H9 (cell line): ENCODE measurements around the gene ZNF407. TPM values are rescaled to one million over a fixed set of nuclear protein-coding genes. Genes with fewer than 3 reads are reported as not detected.

Source experiments
- DNase-seq: peaks from one replicate; pipeline ENCODE4 v3.0.0-alpha.2; 2017
- H2AFZ ChIP-seq: one replicate; pipeline ENCODE4 v1.6.1; 2013; ENCODE audit warnings: mild to moderate bottlenecking, low read length, control low read depth, moderate library complexity
- H2AK5ac ChIP-seq: 2 replicates; pipeline ENCODE4 v1.6.1; 2013; ENCODE audit warnings: low read length, control low read depth, mixed read lengths; ENCODE audit not compliant: insufficient read length
- H2BK120ac ChIP-seq: one replicate; pipeline ENCODE4 v1.6.1; 2013; ENCODE audit warnings: low read depth, mild to moderate bottlenecking, low read length, control low read depth, inconsistent platforms; ENCODE audit not compliant: poor library complexity, severe bottlenecking
- H2BK12ac ChIP-seq: 2 replicates; pipeline ENCODE4 v1.6.1; 2013; ENCODE audit warnings: low read length, control low read depth, mixed read lengths, low read depth; ENCODE audit not compliant: insufficient read length
- H2BK15ac ChIP-seq: 2 replicates; pipeline ENCODE4 v1.6.1; 2013; ENCODE audit warnings: low read depth, low read length, control low read depth
- H2BK20ac ChIP-seq: one replicate; pipeline ENCODE4 v1.6.1; 2013; ENCODE audit warnings: low read depth, mild to moderate bottlenecking, low read length, control low read depth, inconsistent platforms; ENCODE audit not compliant: poor library complexity, severe bottlenecking
- H2BK5ac ChIP-seq: 2 replicates; pipeline ENCODE4 v1.6.1; 2013; ENCODE audit warnings: low read length, control low read depth, mixed read lengths; ENCODE audit not compliant: insufficient read length
- H3K14ac ChIP-seq: 2 replicates; pipeline ENCODE4 v1.6.1; 2013; ENCODE audit warnings: low read length, control low read depth; ENCODE audit not compliant: insufficient read depth
- H3K18ac ChIP-seq: 2 replicates; pipeline ENCODE4 v1.6.1; 2013; ENCODE audit warnings: low read depth, mild to moderate bottlenecking, mixed read lengths, low read length, control low read depth; ENCODE audit not compliant: insufficient read length
- H3K23ac ChIP-seq: 2 replicates; pipeline ENCODE4 v1.6.1; 2013; ENCODE audit warnings: low read length, control low read depth, mixed read lengths, low read depth; ENCODE audit not compliant: insufficient read length
- H3K23me2 ChIP-seq: 2 replicates; pipeline ENCODE4 v1.6.1; 2013; ENCODE audit warnings: low read depth, mild to moderate bottlenecking, mixed read lengths, low read length, control low read depth; ENCODE audit not compliant: insufficient read length, poor library complexity, severe bottlenecking
- H3K27ac ChIP-seq: 2 replicates; pipeline ENCODE4 v1.5.1; 2013; ENCODE audit warnings: low read length, control low read depth, mixed read lengths, low read depth; ENCODE audit not compliant: insufficient read length
- H3K27me3 ChIP-seq: 2 replicates; pipeline ENCODE4 v1.6.1; 2013; ENCODE audit warnings: low read length, control low read depth, inconsistent platforms; ENCODE audit not compliant: insufficient read depth
- H3K4ac ChIP-seq: 2 replicates; pipeline ENCODE4 v1.6.1; 2013; ENCODE audit warnings: low read depth, mild to moderate bottlenecking, control low read depth, inconsistent platforms, low read length, moderate library complexity
- H3K4me1 ChIP-seq: 2 replicates; pipeline ENCODE4 v1.6.1; 2013; ENCODE audit warnings: low read length, control low read depth, inconsistent platforms; ENCODE audit not compliant: insufficient read depth
- H3K4me2 ChIP-seq: 2 replicates; pipeline ENCODE4 v1.6.1; 2013; ENCODE audit warnings: low read length, control low read depth, mixed read lengths; ENCODE audit not compliant: insufficient read length, insufficient read depth
- H3K56ac ChIP-seq: 2 replicates; pipeline ENCODE4 v1.6.1; 2013; ENCODE audit warnings: low read depth, mild to moderate bottlenecking, mixed read lengths, low read length, control low read depth; ENCODE audit not compliant: insufficient read length
- H3K79me1 ChIP-seq: 2 replicates; pipeline ENCODE4 v1.6.1; 2013; ENCODE audit warnings: low read depth, mild to moderate bottlenecking, moderate library complexity, low read length, control low read depth, inconsistent platforms; ENCODE audit not compliant: insufficient read depth, poor library complexity, severe bottlenecking
- H3K79me2 ChIP-seq: 2 replicates; pipeline ENCODE4 v1.6.1; 2013; ENCODE audit warnings: low read length, control low read depth, inconsistent platforms; ENCODE audit not compliant: insufficient read depth
- H3K9ac ChIP-seq: 2 replicates; pipeline ENCODE4 v1.6.1; 2013; ENCODE audit warnings: low read length, control low read depth, mixed read lengths; ENCODE audit not compliant: insufficient read length; ENCODE audit errors: extremely low read depth
- H3K9me3 ChIP-seq: one replicate; pipeline ENCODE4 v1.6.1; 2013; ENCODE audit warnings: low read depth, low read length, inconsistent platforms; ENCODE audit not compliant: control insufficient read depth
- H3T11ph ChIP-seq: one replicate; pipeline ENCODE4 v1.6.1; 2013; ENCODE audit warnings: mild to moderate bottlenecking, low read length, control low read depth, inconsistent platforms
- H4K20me1 ChIP-seq: one replicate; pipeline ENCODE4 v1.6.1; 2013; ENCODE audit not compliant: control insufficient read depth, insufficient read length, insufficient read depth
- H4K5ac ChIP-seq: 2 replicates; pipeline ENCODE4 v1.6.1; 2013; ENCODE audit warnings: low read depth, mild to moderate bottlenecking, mixed read lengths, low read length, control low read depth; ENCODE audit not compliant: insufficient read length
- H4K8ac ChIP-seq: replicated peaks from 2 replicates; pipeline ENCODE4 v1.6.1; 2013; ENCODE audit warnings: low read length, control low read depth, mixed read lengths, low read depth; ENCODE audit not compliant: insufficient read length
- H4K91ac ChIP-seq: 2 replicates; pipeline ENCODE4 v1.6.1; 2013; ENCODE audit warnings: low read depth, mild to moderate bottlenecking, moderate library complexity, mixed read lengths, low read length, control low read depth; ENCODE audit not compliant: insufficient read length
- H3K27ac Mint-ChIP-seq, 3 experiments: 2 replicates in 2 of 3; 3 replicates in 1 of 3; pipeline ENCODE4 v1.8.0; 2020 to 2021; ENCODE audit warnings: mixed read lengths in 3 of 3, mild to moderate bottlenecking in 1 of 3, moderate library complexity in 1 of 3
- H3K27me3 Mint-ChIP-seq: 2 replicates; pipeline ENCODE4 v1.8.0; 2021; ENCODE audit warnings: low read depth, mild to moderate bottlenecking, moderate library complexity, mixed read lengths
- H3K36me3 Mint-ChIP-seq, 3 experiments: 2 replicates in 2 of 3; 3 replicates in 1 of 3; pipeline ENCODE4 v1.8.0; 2020 to 2021; ENCODE audit warnings: low read depth in 3 of 3, mixed read lengths in 3 of 3; ENCODE audit not compliant: insufficient read depth in 1 of 3
- H3K4me1 Mint-ChIP-seq, 2 experiments: 2 replicates each; pipeline ENCODE4 v1.8.0; 2020; ENCODE audit warnings: mixed read lengths in 2 of 2
- H3K4me3 Mint-ChIP-seq, 2 experiments: 2 replicates in 1 of 2; 3 replicates in 1 of 2; pipeline ENCODE4 v1.8.0; 2020 to 2021; ENCODE audit warnings: mild to moderate bottlenecking in 2 of 2, mixed read lengths in 2 of 2, moderate library complexity in 1 of 2
- H3K9me3 Mint-ChIP-seq, 2 experiments: 2 replicates in 1 of 2; 3 replicates in 1 of 2; pipeline ENCODE4 v1.8.0; 2020; ENCODE audit warnings: mild to moderate bottlenecking in 2 of 2, mixed read lengths in 2 of 2, moderate library complexity in 1 of 2
- WGBS: extraction: QIAGEN DNeasy Blood & Tissue Kit; methylation state at CpG from one replicate; pipeline ENCODE4 v1.1.7; 2013; ENCODE audit warnings: missing lambda C conversion rate, low lambda C conversion rate, mixed read lengths; ENCODE audit not compliant: insufficient read length; ENCODE audit errors: extremely low coverage; 5-methylcytosine and 5-hydroxymethylcytosine counted together
- total RNA-seq: library from RNA; stranded (reverse); gene quantifications from 2 replicates; pipeline ENCODE4 v1.2.1, GENCODE V29; 2021
- TF ChIP-seq, protein P1 (sequence below): fragments of 200-600 bp; sonication (generic); conservative IDR thresholded peaks from 3 replicates; pipeline ENCODE4 v1.8.0; 2021; ENCODE audit warnings: antibody characterized with exemption, mild to moderate bottlenecking

Gene ZNF407
- total RNA-seq, 1 experiment from 2014 or later = 8.7 TPM

DNA sequence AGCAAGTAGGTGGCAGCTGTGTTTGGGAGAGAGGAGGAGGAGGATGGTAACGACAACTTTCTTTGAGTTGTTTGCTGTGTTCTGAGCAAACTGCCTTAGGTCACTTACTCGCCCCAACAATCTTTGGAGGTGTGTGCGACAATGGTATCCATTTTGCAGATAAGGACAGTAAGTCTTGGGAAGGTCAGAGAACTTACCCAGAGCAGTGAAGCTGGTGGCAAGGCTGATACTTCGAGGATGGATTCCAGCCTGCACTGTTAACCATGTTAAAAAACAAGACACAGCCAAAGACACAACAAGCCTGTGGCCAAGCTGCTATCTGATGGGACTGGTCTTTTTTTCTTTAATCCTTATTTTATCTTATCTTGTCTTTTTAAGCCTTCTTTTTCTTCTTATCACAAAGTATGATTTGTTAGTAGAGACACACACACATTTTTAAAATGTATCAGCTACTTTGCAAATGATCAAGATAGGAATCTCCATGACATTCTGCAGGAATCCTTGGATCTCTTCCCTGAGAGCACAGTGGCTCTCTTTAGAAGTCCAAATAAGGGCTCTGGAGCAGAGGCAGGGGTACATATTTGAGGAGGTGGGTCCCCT is 35.4 kb upstream of the ZNF407 start:
- Mint-ChIP-seq H3K27me3 (no peaks in the 10 kb centered on the region; the same call in none of the 2 replicates), H3K9me3 (peaks cover 25 to 27% of the 10 kb centered on the region in 2 experiments), H3K4me3 (no peak overlapping the region), H3K27ac (no peak overlapping the region), H3K36me3 (peaks cover 8 to 15% (median 9%) of the 10 kb centered on the region in 3 experiments), H3K4me1 (no peaks in the 10 kb centered on the region)
- Histone ChIP-seq H3T11ph (no peak overlapping the region), H2AK5ac (no peak overlapping the region), H4K91ac (no peak overlapping the region), H4K5ac (no peak overlapping the region), H3K14ac (no peak overlapping the region), H3K18ac (no peak overlapping the region), H3K27me3 (no peaks in the 10 kb centered on the region), H2BK5ac (no peak overlapping the region), H3K4me1 (no peaks in the 10 kb centered on the region), H3K4me2 (no peak overlapping the region), H2AFZ (no peak overlapping the region), H4K8ac (no peak overlapping the region), H3K79me2 (no peaks in the 10 kb centered on the region), H2BK12ac (no peak overlapping the region), H3K23ac (no peak overlapping the region), H3K9ac (no peak overlapping the region), H3K56ac (no peak overlapping the region), H3K23me2 (no peaks in the 10 kb centered on the region), H3K9me3 (no peaks in the 10 kb centered on the region), H2BK15ac (no peak overlapping the region), H3K27ac (no peak overlapping the region), H4K20me1 (no peaks in the 10 kb centered on the region), H2BK120ac (no peak overlapping the region), H3K4ac (no peak overlapping the region), H3K79me1 (no peaks in the 10 kb centered on the region), H2BK20ac (no peak overlapping the region)
- no peak for DNase-seq
- TF ChIP-seq, protein P1, sequence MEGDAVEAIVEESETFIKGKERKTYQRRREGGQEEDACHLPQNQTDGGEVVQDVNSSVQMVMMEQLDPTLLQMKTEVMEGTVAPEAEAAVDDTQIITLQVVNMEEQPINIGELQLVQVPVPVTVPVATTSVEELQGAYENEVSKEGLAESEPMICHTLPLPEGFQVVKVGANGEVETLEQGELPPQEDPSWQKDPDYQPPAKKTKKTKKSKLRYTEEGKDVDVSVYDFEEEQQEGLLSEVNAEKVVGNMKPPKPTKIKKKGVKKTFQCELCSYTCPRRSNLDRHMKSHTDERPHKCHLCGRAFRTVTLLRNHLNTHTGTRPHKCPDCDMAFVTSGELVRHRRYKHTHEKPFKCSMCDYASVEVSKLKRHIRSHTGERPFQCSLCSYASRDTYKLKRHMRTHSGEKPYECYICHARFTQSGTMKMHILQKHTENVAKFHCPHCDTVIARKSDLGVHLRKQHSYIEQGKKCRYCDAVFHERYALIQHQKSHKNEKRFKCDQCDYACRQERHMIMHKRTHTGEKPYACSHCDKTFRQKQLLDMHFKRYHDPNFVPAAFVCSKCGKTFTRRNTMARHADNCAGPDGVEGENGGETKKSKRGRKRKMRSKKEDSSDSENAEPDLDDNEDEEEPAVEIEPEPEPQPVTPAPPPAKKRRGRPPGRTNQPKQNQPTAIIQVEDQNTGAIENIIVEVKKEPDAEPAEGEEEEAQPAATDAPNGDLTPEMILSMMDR = no peak
- WGBS = no CpG with 5 or more reads among the region's 4 CpGs
